HL-60 (cell line): ENCODE measurements around the gene TNFSF10.
"Not testable (repeated sequence)": the region's sequence is repeated elsewhere in the genome, so short reads cannot be mapped to it uniquely, and the experiment has no call there.

Source experiments
- DNase-seq, 2 experiments: peaks; one replicate each; pipeline ENCODE4 v3.0.0-alpha.2; 2010 to 2020; ENCODE audit warnings: low read depth in 1 of 2, low spot score in 1 of 2
- H3K27ac ChIP-seq: fragments of 250-450 bp; sonication (Bioruptor Pico); replicated peaks from 2 replicates; pipeline ENCODE4 v1.5.1; 2020; ENCODE audit warnings: mild to moderate bottlenecking, moderate library complexity
- H3K27me3 ChIP-seq: fragments of 250-450 bp; sonication (Bioruptor Pico); 2 replicates; pipeline ENCODE4 v1.5.1; 2021; ENCODE audit warnings: mild to moderate bottlenecking, moderate library complexity; ENCODE audit not compliant: insufficient read depth, poor library complexity, severe bottlenecking
- H3K4me3 ChIP-seq: replicated peaks from 2 replicates; pipeline ENCODE4 v1.5.1; 2011; ENCODE audit warnings: mild to moderate bottlenecking, control low read depth, low read length; ENCODE audit not compliant: insufficient read depth
- GABPA ChIP-seq: IDR thresholded peaks from 2 replicates; pipeline ENCODE4 v1.6.1; 2012; ENCODE audit warnings: low read depth
- POLR2AphosphoS5 ChIP-seq: IDR thresholded peaks from 2 replicates; pipeline ENCODE4 v1.6.1; 2012; ENCODE audit warnings: low read depth
- SPI1 ChIP-seq: IDR thresholded peaks from 2 replicates; pipeline ENCODE4 v1.6.1; 2012; ENCODE audit warnings: low read depth, mild to moderate bottlenecking, borderline replicate concordance
- TF ChIP-seq, protein P1 (sequence below): IDR thresholded peaks from one replicate; pipeline ENCODE4 v1.5.1; 2011; ENCODE audit warnings: low read length, control low read depth, inconsistent platforms; ENCODE audit not compliant: insufficient read depth
- TF ChIP-seq, protein P2 (sequence below): IDR thresholded peaks from 2 replicates; pipeline ENCODE4 v1.6.1; 2012; ENCODE audit warnings: low read depth; ENCODE audit not compliant: insufficient replicate concordance

The TNFSF10 gene

DNA sequence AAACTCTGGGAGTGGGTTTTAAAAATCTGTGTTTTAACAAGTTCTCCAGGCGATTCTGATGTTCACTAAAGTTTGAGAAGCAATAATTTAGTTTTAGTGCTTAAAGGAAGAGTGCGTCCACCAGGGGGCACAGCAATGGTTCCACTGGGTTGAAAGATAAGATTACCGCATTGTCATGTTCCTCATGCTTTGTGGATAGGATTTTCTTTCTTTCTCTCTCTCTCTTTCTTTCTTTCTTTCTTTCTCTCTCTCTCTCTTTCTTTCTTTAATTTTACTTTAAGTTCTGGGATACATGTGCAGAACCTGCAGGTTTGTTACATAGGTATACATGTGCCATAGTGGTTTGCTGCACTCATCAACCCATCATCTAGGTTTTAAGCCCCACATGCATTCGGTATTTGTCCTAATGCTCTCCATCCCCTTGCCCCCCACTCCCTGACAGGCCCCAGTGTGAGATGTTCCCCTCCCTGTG lies 33.0 kb downstream of the TNFSF10 start:
- TF ChIP-seq, protein P1, sequence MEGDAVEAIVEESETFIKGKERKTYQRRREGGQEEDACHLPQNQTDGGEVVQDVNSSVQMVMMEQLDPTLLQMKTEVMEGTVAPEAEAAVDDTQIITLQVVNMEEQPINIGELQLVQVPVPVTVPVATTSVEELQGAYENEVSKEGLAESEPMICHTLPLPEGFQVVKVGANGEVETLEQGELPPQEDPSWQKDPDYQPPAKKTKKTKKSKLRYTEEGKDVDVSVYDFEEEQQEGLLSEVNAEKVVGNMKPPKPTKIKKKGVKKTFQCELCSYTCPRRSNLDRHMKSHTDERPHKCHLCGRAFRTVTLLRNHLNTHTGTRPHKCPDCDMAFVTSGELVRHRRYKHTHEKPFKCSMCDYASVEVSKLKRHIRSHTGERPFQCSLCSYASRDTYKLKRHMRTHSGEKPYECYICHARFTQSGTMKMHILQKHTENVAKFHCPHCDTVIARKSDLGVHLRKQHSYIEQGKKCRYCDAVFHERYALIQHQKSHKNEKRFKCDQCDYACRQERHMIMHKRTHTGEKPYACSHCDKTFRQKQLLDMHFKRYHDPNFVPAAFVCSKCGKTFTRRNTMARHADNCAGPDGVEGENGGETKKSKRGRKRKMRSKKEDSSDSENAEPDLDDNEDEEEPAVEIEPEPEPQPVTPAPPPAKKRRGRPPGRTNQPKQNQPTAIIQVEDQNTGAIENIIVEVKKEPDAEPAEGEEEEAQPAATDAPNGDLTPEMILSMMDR: peak; percentile 46
- H3K4me3 ChIP-seq, H3K27me3 ChIP-seq, H3K27ac ChIP-seq: not testable (repeated sequence)
- DNase-seq: peak; percentile 34 to 74

DNA sequence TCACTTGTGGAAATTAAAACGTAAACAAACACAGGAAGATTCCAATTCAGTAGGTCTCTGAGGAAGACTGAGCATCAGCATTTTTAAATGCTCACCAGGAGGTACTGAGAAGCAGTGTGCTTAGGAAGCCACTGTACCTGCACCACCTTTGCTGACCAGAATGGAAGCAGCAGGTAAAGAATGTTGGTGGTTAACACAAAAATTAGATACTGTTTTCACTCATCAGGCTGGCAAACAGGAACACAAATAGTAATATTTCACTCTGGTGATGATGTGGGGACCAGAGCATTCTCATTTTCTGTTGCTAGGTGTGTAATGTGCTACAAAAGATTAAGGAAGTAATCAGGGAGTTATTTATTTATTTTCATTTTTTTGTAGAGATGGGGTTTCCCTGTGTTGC lies 45.1 kb downstream of the TNFSF10 start:
- Histone ChIP-seq H3K27me3 (no peaks in the 10 kb centered on the region), H3K27ac (no peak overlapping the region), H3K4me3 (no peak overlapping the region)
- TF ChIP-seq SPI1: no peak
- TF ChIP-seq, protein P1: no peak
- TF ChIP-seq GABPA: no peak
- TF ChIP-seq POLR2AphosphoS5: no peak
- TF ChIP-seq, protein P2, sequence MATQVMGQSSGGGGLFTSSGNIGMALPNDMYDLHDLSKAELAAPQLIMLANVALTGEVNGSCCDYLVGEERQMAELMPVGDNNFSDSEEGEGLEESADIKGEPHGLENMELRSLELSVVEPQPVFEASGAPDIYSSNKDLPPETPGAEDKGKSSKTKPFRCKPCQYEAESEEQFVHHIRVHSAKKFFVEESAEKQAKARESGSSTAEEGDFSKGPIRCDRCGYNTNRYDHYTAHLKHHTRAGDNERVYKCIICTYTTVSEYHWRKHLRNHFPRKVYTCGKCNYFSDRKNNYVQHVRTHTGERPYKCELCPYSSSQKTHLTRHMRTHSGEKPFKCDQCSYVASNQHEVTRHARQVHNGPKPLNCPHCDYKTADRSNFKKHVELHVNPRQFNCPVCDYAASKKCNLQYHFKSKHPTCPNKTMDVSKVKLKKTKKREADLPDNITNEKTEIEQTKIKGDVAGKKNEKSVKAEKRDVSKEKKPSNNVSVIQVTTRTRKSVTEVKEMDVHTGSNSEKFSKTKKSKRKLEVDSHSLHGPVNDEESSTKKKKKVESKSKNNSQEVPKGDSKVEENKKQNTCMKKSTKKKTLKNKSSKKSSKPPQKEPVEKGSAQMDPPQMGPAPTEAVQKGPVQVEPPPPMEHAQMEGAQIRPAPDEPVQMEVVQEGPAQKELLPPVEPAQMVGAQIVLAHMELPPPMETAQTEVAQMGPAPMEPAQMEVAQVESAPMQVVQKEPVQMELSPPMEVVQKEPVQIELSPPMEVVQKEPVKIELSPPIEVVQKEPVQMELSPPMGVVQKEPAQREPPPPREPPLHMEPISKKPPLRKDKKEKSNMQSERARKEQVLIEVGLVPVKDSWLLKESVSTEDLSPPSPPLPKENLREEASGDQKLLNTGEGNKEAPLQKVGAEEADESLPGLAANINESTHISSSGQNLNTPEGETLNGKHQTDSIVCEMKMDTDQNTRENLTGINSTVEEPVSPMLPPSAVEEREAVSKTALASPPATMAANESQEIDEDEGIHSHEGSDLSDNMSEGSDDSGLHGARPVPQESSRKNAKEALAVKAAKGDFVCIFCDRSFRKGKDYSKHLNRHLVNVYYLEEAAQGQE: no peak
- DNase-seq: no peak

DNA sequence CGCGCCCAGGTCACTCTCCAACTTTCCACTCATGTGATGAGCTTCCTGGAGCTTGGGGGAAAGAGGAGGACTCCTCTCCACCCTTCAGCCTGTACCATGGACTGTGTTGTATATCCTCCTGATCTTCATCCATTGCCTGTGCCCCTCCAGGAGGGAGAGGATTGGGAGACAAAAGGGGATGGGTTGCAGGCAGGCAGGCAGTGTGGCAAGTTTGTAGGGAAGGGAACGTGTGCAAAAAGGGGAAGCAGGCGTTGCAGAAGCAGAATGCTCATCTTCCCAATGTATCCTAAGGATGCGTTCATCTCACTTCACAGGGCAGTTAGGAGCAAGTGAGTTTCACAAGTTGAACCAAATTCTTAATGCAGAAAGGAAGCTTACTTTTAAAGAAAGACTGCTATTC lies 46.9 kb downstream of the TNFSF10 start:
- Histone ChIP-seq H3K4me3 (no peak overlapping the region), H3K27me3 (no peaks in the 10 kb centered on the region), H3K27ac (no peak overlapping the region)
- TF ChIP-seq, protein P1: no peak
- TF ChIP-seq SPI1: peak; percentile 65; the same call in 1 of the 2 replicates
- TF ChIP-seq, protein P2: no peak
- peak; percentile 3 to 47 for DNase-seq

DNA sequence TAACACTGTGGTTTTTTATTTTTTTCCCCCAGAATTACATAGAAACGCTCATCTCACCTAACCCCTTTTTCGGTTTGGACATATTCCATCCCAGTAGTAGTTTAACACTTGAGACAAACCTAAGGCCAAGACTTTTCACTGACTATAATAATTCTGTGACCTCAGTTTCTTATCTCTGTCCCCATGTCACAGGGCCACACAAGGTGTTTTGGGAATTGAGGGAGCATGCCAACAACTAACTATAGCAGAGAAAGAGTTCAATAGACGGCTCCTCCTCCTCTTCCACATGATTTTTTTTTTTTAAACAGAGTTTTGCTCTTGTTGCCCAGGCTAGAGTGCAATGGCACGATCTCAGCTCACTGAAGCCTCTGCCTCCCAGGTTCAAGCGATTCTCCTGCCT lies 47.5 kb downstream of the TNFSF10 start:
- DNase-seq: no peak
- TF ChIP-seq, protein P1: no peak
- TF ChIP-seq GABPA: no peak
- TF ChIP-seq SPI1: no peak
- TF ChIP-seq POLR2AphosphoS5: no peak
- TF ChIP-seq, protein P2: no peak
- no peak overlapping the region for H3K27ac ChIP-seq
- no peak overlapping the region for H3K4me3 ChIP-seq
- no peaks in the 10 kb centered on the region for H3K27me3 ChIP-seq
